HepG2 (cell line): ENCODE data around the gene P4HA3. TPM values are rescaled to one million over a fixed set of nuclear protein-coding genes. Genes with fewer than 3 reads are reported as not detected.

Source experiments
- ATAC-seq: fragments of 200-7000 bp; cut with Tn5 transposase; 3 replicates; pipeline ENCODE4 v1.9.1; 2020; ENCODE audit warnings: mild to moderate bottlenecking, moderate library complexity
- BruUV-seq: library from RNA; stranded (reverse); fragments of 400-500 nt; replicated peaks from 2 replicates; lab custom pipeline; 2021; lab: Mats Ljungman, UMichigan
- CTCF ChIA-PET: fragments of 300-600 bp; formaldehyde crosslinking; extraction: SDS; loops from one replicate; lab custom pipeline; 2021; ENCODE audit warnings: low total read pairs, inconsistent platforms, low intra/inter-chr PET ratio; lab: Yijun Ruan, JAX
- POLR2A ChIA-PET: fragments of 350-600 bp; sonication (Branson Sonifier 250); formaldehyde crosslinking; loops from one replicate; lab custom pipeline; 2020; ENCODE audit warnings: antibody characterized with exemption, inconsistent platforms; lab: Yijun Ruan, JAX
- DNase-seq: peaks from one replicate; pipeline ENCODE4 v3.0.0-alpha.2; 2015; ENCODE audit warnings: low spot score
- FAIRE-seq: peaks from 3 replicates; lab custom pipeline; 2011; peaks lifted over from hg19 to GRCh38; lab: Jason Lieb, UNC
- H2AFZ ChIP-seq: one replicate; pipeline ENCODE4 v1.6.1; 2011; ENCODE audit warnings: low read length, inconsistent platforms
- H3K27ac ChIP-seq: fragments of 300-600 bp; 3 replicates; pipeline ENCODE4 v1.8.0; 2011; ENCODE audit warnings: mixed run types, mild to moderate bottlenecking, mixed read lengths, low read length, inconsistent platforms; ENCODE audit not compliant: insufficient read depth; ENCODE audit errors: extremely low read length
- H3K27me3 ChIP-seq, 2 experiments: fragments of 200-600 bp in 1 of 2; 2 replicates in 1 of 2; 3 replicates in 1 of 2; pipeline versions ENCODE4 v1.6.0 to v1.8.0; 2011; ENCODE audit warnings: low read length in 2 of 2, mild to moderate bottlenecking in 2 of 2, moderate library complexity in 2 of 2, inconsistent platforms in 1 of 2; ENCODE audit not compliant: insufficient read depth in 2 of 2, control insufficient read depth in 1 of 2
- H3K36me3 ChIP-seq, 2 experiments: fragments of 200-600 bp in 1 of 2; replicated peaks in 1 of 2; 2 replicates in 1 of 2; 3 replicates in 1 of 2; pipeline versions ENCODE4 v1.5.1 to v1.8.0; 2011; ENCODE audit warnings: low read length in 2 of 2, inconsistent platforms in 1 of 2; ENCODE audit not compliant: insufficient read depth in 2 of 2, control insufficient read depth in 1 of 2
- H3K4me1 ChIP-seq: 2 replicates; pipeline ENCODE4 v1.5.1; 2012; ENCODE audit warnings: low read length, inconsistent platforms; ENCODE audit not compliant: insufficient read depth
- H3K4me2 ChIP-seq: 2 replicates; pipeline ENCODE4 v1.6.0; 2011; ENCODE audit warnings: low read depth, low read length, inconsistent platforms
- H3K4me3 ChIP-seq, 3 experiments: fragments of 200-600 bp in 1 of 3; sonication (generic), shearing (Covaris generic) in 1 of 3; replicated peaks in 1 of 3; 2 replicates each; pipeline ENCODE4 v1.5.1; 2011 to 2016; ENCODE audit warnings: low read length in 3 of 3, inconsistent platforms in 2 of 3, low read depth in 2 of 3, mild to moderate bottlenecking in 2 of 3, control low read depth in 1 of 3, mixed read lengths in 1 of 3; ENCODE audit not compliant: insufficient read depth in 1 of 3
- H3K79me2 ChIP-seq: one replicate; pipeline ENCODE4 v1.6.1; 2011; ENCODE audit warnings: low read length, inconsistent platforms; ENCODE audit not compliant: insufficient read depth
- H3K9ac ChIP-seq: 2 replicates; pipeline ENCODE4 v1.6.0; 2011; ENCODE audit warnings: mild to moderate bottlenecking, low read depth, low read length, inconsistent platforms; ENCODE audit not compliant: insufficient read depth
- H3K9me3 ChIP-seq: 2 replicates; pipeline ENCODE4 v1.5.1; 2012; ENCODE audit warnings: mild to moderate bottlenecking, low read length
- H4K20me1 ChIP-seq: 2 replicates; pipeline ENCODE4 v1.6.0; 2011; ENCODE audit warnings: inconsistent platforms, mild to moderate bottlenecking, low read length, moderate library complexity; ENCODE audit not compliant: insufficient read depth
- ATF4 ChIP-seq, 2 experiments: fragments of 450-650 bp in 1 of 2; sonication (generic) in 1 of 2; formaldehyde crosslinking; IDR thresholded peaks; 2 replicates each; pipeline versions ENCODE4 v1.5.0 to v1.8.0; 2020 to 2022; ENCODE audit warnings: mild to moderate bottlenecking in 1 of 2, missing genetic modification reagents in 1 of 2
- ATM ChIP-seq: fragments of 450-650 bp; IDR thresholded peaks from 2 replicates; pipeline ENCODE4 v1.7.1; 2017; ENCODE audit warnings: mild to moderate bottlenecking, borderline replicate concordance
- E2F1 ChIP-seq: sonication (generic); formaldehyde crosslinking; IDR thresholded peaks from 2 replicates; pipeline ENCODE4 v1.5.0; 2020; ENCODE audit warnings: missing genetic modification reagents
- GMEB1 ChIP-seq: sonication (generic); formaldehyde crosslinking; IDR thresholded peaks from 2 replicates; pipeline ENCODE4 v1.5.1; 2020; ENCODE audit warnings: missing genetic modification reagents, mild to moderate bottlenecking, borderline replicate concordance
- HNRNPH1 ChIP-seq: fragments of 200-400 bp; formaldehyde crosslinking; optimal IDR thresholded peaks from 2 replicates; pipeline ENCODE3; 2017; ENCODE audit warnings: mild to moderate bottlenecking, low read depth, low read length
- IKZF1 ChIP-seq: fragments of 450-650 bp; IDR thresholded peaks from 2 replicates; pipeline ENCODE4 v1.7.1; 2016
- PBX2 ChIP-seq: IDR thresholded peaks from 2 replicates; pipeline ENCODE4 v1.6.1; 2016; ENCODE audit warnings: control low read depth
- PCBP2 ChIP-seq: fragments of 200-400 bp; formaldehyde crosslinking; optimal IDR thresholded peaks from 2 replicates; pipeline ENCODE3; 2018; ENCODE audit warnings: low read length, low read depth; ENCODE audit not compliant: poor library complexity, severe bottlenecking
- YY1 ChIP-seq: IDR thresholded peaks from 2 replicates; pipeline ENCODE4 v1.6.1; 2011; ENCODE audit warnings: low read length, low read depth, moderate library complexity, mild to moderate bottlenecking; ENCODE audit not compliant: insufficient read depth, insufficient replicate concordance
- ZBTB43 ChIP-seq: sonication (generic); formaldehyde crosslinking; conservative IDR thresholded peaks from 2 replicates; pipeline ENCODE4 v1.4.0; 2020; ENCODE audit warnings: missing genetic modification reagents
- ZBTB7A ChIP-seq: sonication (generic); formaldehyde crosslinking; IDR thresholded peaks from 2 replicates; pipeline ENCODE4 v1.8.0; 2022; ENCODE audit warnings: mild to moderate bottlenecking, missing genetic modification reagents
- ZFP36L2 ChIP-seq: sonication (generic); formaldehyde crosslinking; IDR thresholded peaks from 2 replicates; pipeline ENCODE4 v1.4.0; 2020; ENCODE audit warnings: missing genetic modification reagents
- ZNF207 ChIP-seq: fragments of 450-650 bp; IDR thresholded peaks from 2 replicates; pipeline ENCODE4 v1.6.1; 2016; ENCODE audit warnings: antibody characterized with exemption, borderline replicate concordance
- ZNF614 ChIP-seq: IDR thresholded peaks from 2 replicates; pipeline ENCODE4 v1.6.1; 2018; ENCODE audit warnings: missing biosample characterization, missing genetic modification reagents, inconsistent platforms, borderline replicate concordance
- ZSCAN5A ChIP-seq: sonication (generic); formaldehyde crosslinking; IDR thresholded peaks from 2 replicates; pipeline ENCODE4 v1.8.0; 2022; ENCODE audit warnings: mild to moderate bottlenecking, missing genetic modification reagents, borderline replicate concordance
- WGBS: methylation state at CpG from one replicate; pipeline ENCODE4 v1.1.6; 2017; ENCODE audit warnings: low lambda C conversion rate; 5-methylcytosine and 5-hydroxymethylcytosine counted together
- in situ Hi-C: cut with HindIII; loops from 2 replicates; pipeline ENCODE4 v1.10.0; 2017; ENCODE audit warnings: low pct_unique_long_range_greater_than_20kb; ENCODE audit not compliant: extremely low pct_ligation_motif_present
- intact Hi-C: fragments of 100-400 bp; cut with micrococcal nuclease; formaldehyde crosslinking; loops from one replicate; pipeline ENCODE4 v1.10.0; 2022; ENCODE audit not compliant: unreplicated experiment
- polyA plus RNA-seq, 8 experiments: library from polyadenylated mRNA; depleted of rRNA in 3 of 8; stranded (reverse) in 7 of 8; unstranded in 1 of 8; fragments of >200 nt; fragmentation: Illumina TruSeq in 4 of 8; extraction: Trizol in 4 of 8; gene quantifications; 2 replicates each; pipeline versions ENCODE4 v1.2.1 to v1.2.3, GENCODE V29; 2011 to 2016; ENCODE audit warnings: low read depth in 4 of 8, missing spikeins in 1 of 8, mixed read lengths in 1 of 8; ENCODE audit not compliant: insufficient read depth in 1 of 8
- total RNA-seq, 5 experiments: library from RNA; depleted of rRNA; stranded (reverse); fragments of >200 nt; fragmentation: Illumina TruSeq; extraction: Trizol; gene quantifications; 2 replicates each; pipeline ENCODE4 v1.2.3, GENCODE V29; 2016; ENCODE audit warnings: low read depth in 1 of 5

Gene P4HA3
- total and polyA plus RNA-seq, 2 of the 13 experiments (the other 11 are each of a cell fraction or from before 2014, with no cell fraction given), result not detected

- Histone ChIP-seq H3K79me2 (no peaks in the 10 kb centered on the region), H3K9ac (no peak overlapping the region), H3K27me3 (peaks cover 0 to 9% of the 10 kb centered on the region in 2 experiments; a peak in 3 of 5 replicates), H3K4me3 (no peak overlapping the region), H3K4me2 (no peak overlapping the region), H3K27ac (no peak overlapping the region), H3K36me3 (no peaks in the 10 kb centered on the region), H4K20me1 (no peaks in the 10 kb centered on the region), H3K4me1 (no peaks in the 10 kb centered on the region), H2AFZ (no peak overlapping the region), H3K9me3 (no peaks in the 10 kb centered on the region)
- BruUV-seq, result no TSS peak
- ATAC-seq, result no peak
- CTCF ChIA-PET, result no interaction called here
- POLR2A ChIA-PET, result no interaction called here
- 45% methylated on average over 4 of the region's 7 CpGs for WGBS
- in situ Hi-C loops, result loop anchor here (10.0 kb wide), 1 partner anchor 61 kb away; no protein-coding TSS in a partner anchor
- intact Hi-C loops, result no loop called here
- no peak for DNase-seq
- no peak for FAIRE-seq
- TF ChIP-seq ZNF207, result no peak
- no peak for TF ChIP-seq GMEB1 (CRISPR knock-in tag)
- TF ChIP-seq ATF4 (CRISPR knock-in tag; IDR thresholded peaks at IDR 0.05), result no peak
- no peak for TF ChIP-seq ZSCAN5A (CRISPR knock-in tag)
- TF ChIP-seq ATM, result no peak
- no peak for TF ChIP-seq HNRNPH1
- no peak for TF ChIP-seq YY1
- no peak for TF ChIP-seq IKZF1
- no peak for TF ChIP-seq ZBTB43 (CRISPR knock-in tag)
- TF ChIP-seq E2F1, result no peak
- TF ChIP-seq PBX2, result no peak
- no peak for TF ChIP-seq ZNF614 (CRISPR knock-in tag)
- no peak for TF ChIP-seq ZFP36L2 (CRISPR knock-in tag)
- no peak for TF ChIP-seq PCBP2
- no peak for TF ChIP-seq ZBTB7A (CRISPR knock-in tag)
Observed at GRCh38 chr11:74325649-74326645, 14.5 kb upstream of the P4HA3 start.
